Measurements from ENCODE around the gene ZNF140. TPM values are rescaled to one million over a fixed set of nuclear protein-coding genes. Genes with fewer than 3 reads are reported as not detected.

ZNF140 gene
- total RNA-seq, 1 donor from 2014 or later = 24.0 TPM

DNA sequence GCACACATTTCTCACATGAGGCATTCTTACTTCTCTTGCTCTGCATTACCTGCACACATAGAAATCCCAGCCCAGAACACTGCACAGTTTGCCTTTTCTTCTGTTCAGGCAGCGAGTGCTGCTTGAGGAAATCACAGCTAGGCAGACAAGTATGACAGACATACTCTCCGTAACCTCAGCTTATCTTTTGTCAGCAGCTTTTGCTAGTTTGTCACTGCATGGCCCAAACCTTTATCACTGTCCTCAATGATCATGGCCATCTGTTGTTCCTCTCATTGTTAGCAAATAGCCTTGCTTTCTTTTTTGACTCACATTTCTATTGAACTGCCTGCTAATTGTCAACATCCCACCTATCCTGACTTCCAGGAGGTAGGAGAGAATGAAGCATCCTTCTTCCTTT is 55.0 kb downstream of the ZNF140 start:
- DNase-seq (ENCODE audit: low read depth) = no peak
- H3K36me3 ChIP-seq (ENCODE audit: control insufficient read depth, insufficient read depth, low read length) = peaks cover 3% of the 10 kb centered on the region
- no peak overlapping the region for H3K4me3 ChIP-seq (ENCODE audit: low read depth, low read length)
- no peaks in the 10 kb centered on the region for H3K27me3 ChIP-seq (ENCODE audit: control insufficient read depth, insufficient read depth, low read length)
- no peak for TF ChIP-seq CTCF (IDR thresholded peaks at IDR 0.05; ENCODE audit: insufficient read depth, low read length, poor library complexity, severe bottlenecking)

- Histone ChIP-seq H3K27me3 (ENCODE audit: control insufficient read depth, insufficient read depth, low read length) (no peaks in the 10 kb centered on the region), H3K4me3 (ENCODE audit: low read depth, low read length) (no peak overlapping the region), H3K36me3 (ENCODE audit: control insufficient read depth, insufficient read depth, low read length) (peaks cover 1% of the 10 kb centered on the region)
- DNase-seq (ENCODE audit: low read depth) = no peak
- TF ChIP-seq CTCF (IDR thresholded peaks at IDR 0.05; ENCODE audit: insufficient read depth, low read length, poor library complexity, severe bottlenecking) = no peak
Measured at GRCh38 chr12:133145981-133146380, 65.3 kb downstream of the ZNF140 start.

- no peak for DNase-seq (ENCODE audit: low read depth)
- H3K4me3 ChIP-seq (ENCODE audit: low read depth, low read length) = no peak overlapping the region
- no peaks in the 10 kb centered on the region for H3K27me3 ChIP-seq (ENCODE audit: control insufficient read depth, insufficient read depth, low read length)
- H3K36me3 ChIP-seq (ENCODE audit: control insufficient read depth, insufficient read depth, low read length) = peaks cover 3% of the 10 kb centered on the region
- no peak for TF ChIP-seq CTCF (IDR thresholded peaks at IDR 0.05; ENCODE audit: insufficient read depth, low read length, poor library complexity, severe bottlenecking)
Measured at GRCh38 chr12:133156125-133156690, 75.5 kb downstream of the ZNF140 start.

Other genes starting within 250 kb of the ZNF140 start
- 51.3 and 59.3 TPM in 2 replicates for gene CHFR, start 193.3 kb upstream of the ZNF140 start, total RNA-seq
- 6.6 and 14.4 TPM in 2 replicates for gene ZNF605, start 124.6 kb upstream of the ZNF140 start, total RNA-seq
- gene ZNF26, start 94.6 kb upstream of the ZNF140 start, total RNA-seq = 11.3 and 12.0 TPM in 2 replicates
- 28.4 and 28.5 TPM in 2 replicates for gene ZNF84, start 43.4 kb upstream of the ZNF140 start, total RNA-seq
- 0.63 and 0.82 TPM in 2 replicates for gene ZNF891, start 49.4 kb downstream of the ZNF140 start, total RNA-seq
- 3.3 and 3.6 TPM in 2 replicates for gene ZNF10, start 49.7 kb downstream of the ZNF140 start, total RNA-seq
- 18.6 and 26.2 TPM in 2 replicates for gene ZNF268, start 100.6 kb downstream of the ZNF140 start, total RNA-seq
- gene ANHX, start 155.0 kb downstream of the ZNF140 start, total RNA-seq = not detected in 2 replicates